Ovary (tissue), 9 donors: ENCODE results near the gene MDM2. TPM values are rescaled to one million over a fixed set of nuclear protein-coding genes. Genes with fewer than 3 reads are reported as not detected.

ENCODE experiments used
- DNase-seq, 5 donors: peaks; one replicate each; pipeline ENCODE4 v3.0.0-alpha.2; 2019 to 2020
- H3K27ac ChIP-seq, 2 donors: fragments of 200-600 bp; one replicate each; pipeline versions ENCODE4 v1.5.1 to v1.8.0; 2019 to 2022
- H3K27me3 ChIP-seq: fragments of 200-600 bp; one replicate; pipeline ENCODE4 v1.8.0; 2022
- H3K36me3 ChIP-seq: fragments of 200-600 bp; sonication (generic); one replicate; pipeline ENCODE4 v1.5.1; 2019
- H3K4me1 ChIP-seq: one replicate; pipeline ENCODE4 v1.8.1; 2013; ENCODE audit warnings: mild to moderate bottlenecking, moderate library complexity; ENCODE audit not compliant: insufficient read depth
- H3K4me3 ChIP-seq: fragments of 200-600 bp; sonication (generic); one replicate; pipeline ENCODE4 v1.5.1; 2017
- H3K9me3 ChIP-seq, 2 donors: fragments of 200-600 bp in 1 of 2; sonication (generic) in 1 of 2; one replicate each; pipeline versions ENCODE4 v1.5.1 to v1.8.1; 2013 to 2019; ENCODE audit warnings: mild to moderate bottlenecking in 1 of 2, moderate library complexity in 1 of 2
- CTCF ChIP-seq, 3 donors: fragments of 450-650 bp in 2 of 3; fragments of 200-600 bp in 1 of 3; IDR thresholded peaks; one replicate each; pipeline versions ENCODE4 v1.5.1 to v1.8.0; 2016 to 2022; ENCODE audit warnings: antibody characterized with exemption in 3 of 3, mild to moderate bottlenecking in 1 of 3
- EP300 ChIP-seq: sonication (generic); formaldehyde crosslinking; IDR thresholded peaks from one replicate; pipeline ENCODE4 v1.6.1; 2017; ENCODE audit warnings: antibody characterized with exemption
- POLR2A ChIP-seq: fragments of 450-650 bp; IDR thresholded peaks from one replicate; pipeline ENCODE4 v1.6.1; 2017; ENCODE audit warnings: antibody characterized with exemption, mild to moderate bottlenecking, moderate library complexity
- WGBS, 3 donors: extraction: QIAGEN DNeasy Blood & Tissue Kit in 1 of 3; methylation state at CpG; one replicate each; pipeline versions ENCODE4 v1.1.5 to v1.1.7; 2013 to 2017; 5-methylcytosine and 5-hydroxymethylcytosine counted together
- intact Hi-C, 4 donors: fragments of 100-400 bp; cut with DNase I; formaldehyde crosslinking; loops; one replicate each; pipeline versions ENCODE4 v1.11.0 to v1.15.1; 2022 to 2023
- polyA plus RNA-seq, 2 donors: library from polyadenylated mRNA; stranded (reverse); fragments of 200-250 nt in 1 of 2; fragments of 350-450 nt in 1 of 2; fragmentation: Illumina TruSeq in 1 of 2; extraction: RNeasy Lipid Tissue Mini Kit (QIAGEN cat#74804) in 1 of 2; gene quantifications; one replicate each; pipeline ENCODE4 v1.2.3, GENCODE V29; 2013 to 2014
- total RNA-seq, 7 donors: library from RNA; depleted of rRNA in 2 of 7; stranded (reverse); fragments of >200 nt in 2 of 7; fragmentation: NEBNext Ultra II Directional in 3 of 7; extraction: Animal tissue kit (Norgen Biotek cat#: 25700) in 3 of 7; gene quantifications; one replicate each; pipeline versions ENCODE4 v1.1.0 to v1.2.4, GENCODE V29; 2016 to 2023
- donor health status: DM: no; HTN: no; CAD: no; lungs with moderate emphysema.
- donor health status: DM: no; HTN: no; CAD: no.
- donor health status: Bipolar disorder and iron deficiency.
- donor health status: DM: yes; HTN: yes; CAD: no.
- donor health status: DM: no; HTN: no; CAD: no.
- donor health status: DM: yes; HTN: yes; CAD: no.

MDM2 gene
- total and polyA plus RNA-seq, 9 donors, result 14.1 to 101 (median 68.4) TPM

GRCh38 chr12:68893201-68893600 is 85.2 kb downstream of the MDM2 start:
- peaks cover 5% of the 10 kb centered on the region for H3K4me1 ChIP-seq
- H3K4me3 ChIP-seq, result no peak overlapping the region
- H3K27ac ChIP-seq, result no peak overlapping the region
- H3K9me3 ChIP-seq, result no peaks in the 10 kb centered on the region
- TF ChIP-seq EP300, result no peak
- TF ChIP-seq POLR2A, result no peak
- no peak for TF ChIP-seq CTCF (IDR thresholded peaks at IDR 0.05)
- H3K27me3 ChIP-seq, result no peaks in the 10 kb centered on the region
- DNase-seq, result no peak
- no peaks in the 10 kb centered on the region for H3K36me3 ChIP-seq
- WGBS, 3 donors, result 95 to 100% (median 97%) methylated on average over 2 of the region's 2 CpGs
- intact Hi-C loops, result loop anchor here in 1 of 4 donors (10.0 kb wide), 1 partner anchor 262 kb away; no protein-coding TSS in a partner anchor

- Histone ChIP-seq H3K9me3 (no peaks in the 10 kb centered on the region), H3K36me3 (no peaks in the 10 kb centered on the region), H3K4me3 (no peak overlapping the region), H3K4me1 (peaks cover 7% of the 10 kb centered on the region), H3K27ac (no peak overlapping the region), H3K27me3 (no peaks in the 10 kb centered on the region)
- TF ChIP-seq POLR2A (no peak), EP300 (no peak), CTCF (IDR thresholded peaks at IDR 0.05) (no peak)
- intact Hi-C loops, result loop anchor here in 1 of 4 donors (10.0 kb wide), 1 partner anchor 261 kb away; no protein-coding TSS in a partner anchor
- DNase-seq, result no peak
- WGBS, 3 donors, result 85 to 91% (median 89%) methylated on average over 3 of the region's 3 CpGs
Measured at GRCh38 chr12:68893741-68894140, 85.8 kb downstream of the MDM2 start.

GRCh38 chr12:68894276-68894855 is 86.4 kb downstream of the MDM2 start:
- H3K27ac ChIP-seq, result no peak overlapping the region
- no peaks in the 10 kb centered on the region for H3K36me3 ChIP-seq
- no peak overlapping the region for H3K4me3 ChIP-seq
- TF ChIP-seq POLR2A (no peak), CTCF (IDR thresholded peaks at IDR 0.05) (no peak), EP300 (no peak)
- no peaks in the 10 kb centered on the region for H3K27me3 ChIP-seq
- DNase-seq, result no peak
- no peaks in the 10 kb centered on the region for H3K9me3 ChIP-seq
- H3K4me1 ChIP-seq, result peaks cover 7% of the 10 kb centered on the region
- intact Hi-C loops, result loop anchor here in 1 of 4 donors (10.0 kb wide), 1 partner anchor 260 kb away; no protein-coding TSS in a partner anchor
- 90 to 91% (median 91%) methylated on average over 7 of the region's 7 CpGs for WGBS, 3 donors

GRCh38 chr12:68896881-68897540 is 89.0 kb downstream of the MDM2 start:
- no peaks in the 10 kb centered on the region for H3K9me3 ChIP-seq
- no peak for TF ChIP-seq POLR2A
- no peak for TF ChIP-seq CTCF (IDR thresholded peaks at IDR 0.05)
- TF ChIP-seq EP300, result no peak
- no peak overlapping the region for H3K27ac ChIP-seq
- no peaks in the 10 kb centered on the region for H3K27me3 ChIP-seq
- no peaks in the 10 kb centered on the region for H3K36me3 ChIP-seq
- no peak overlapping the region for H3K4me3 ChIP-seq
- intact Hi-C loops, result loop anchor here in 1 of 4 donors (10.0 kb wide), 1 partner anchor 258 kb away; no protein-coding TSS in a partner anchor
- DNase-seq, result no peak
- peaks cover 5% of the 10 kb centered on the region for H3K4me1 ChIP-seq
- WGBS, 3 donors, result 43 to 61% (median 57%) methylated on average over 4 of the region's 4 CpGs
